Suprapubic skin (tissue), 4 donors: ENCODE data around the gene ZNF277. TPM values are rescaled to one million over a fixed set of nuclear protein-coding genes. Genes with fewer than 3 reads are reported as not detected.
"Not testable (repeated sequence)": the region's sequence is repeated elsewhere in the genome, so short reads cannot be mapped to it uniquely, and the experiment has no call there.

Experiments
- DNase-seq, 2 donors: peaks; one replicate each; pipeline ENCODE4 v3.0.0-alpha.2; 2019; ENCODE audit warnings: low spot score in 2 of 2
- H3K27ac ChIP-seq: fragments of 200-600 bp; sonication (generic); one replicate; pipeline ENCODE4 v1.5.1; 2019
- H3K27me3 ChIP-seq: fragments of 200-600 bp; sonication (generic); one replicate; pipeline ENCODE4 v1.5.1; 2019
- H3K36me3 ChIP-seq: fragments of 200-600 bp; sonication (generic); one replicate; pipeline ENCODE4 v1.5.1; 2019
- H3K4me1 ChIP-seq: fragments of 200-600 bp; sonication (generic); one replicate; pipeline ENCODE4 v1.5.1; 2019
- H3K4me3 ChIP-seq: fragments of 200-600 bp; sonication (generic); one replicate; pipeline ENCODE4 v1.5.1; 2019; ENCODE audit warnings: mild to moderate bottlenecking
- H3K9me3 ChIP-seq: fragments of 200-600 bp; sonication (generic); one replicate; pipeline ENCODE4 v1.5.1; 2019
- EP300 ChIP-seq: sonication (generic); formaldehyde crosslinking; IDR thresholded peaks from one replicate; pipeline ENCODE4 v1.6.1; 2017; ENCODE audit warnings: antibody characterized with exemption
- POLR2A ChIP-seq, 2 donors: fragments of 450-650 bp; IDR thresholded peaks; one replicate each; pipeline ENCODE4 v1.6.1; 2017; ENCODE audit warnings: antibody characterized with exemption in 2 of 2, mild to moderate bottlenecking in 2 of 2, moderate library complexity in 2 of 2
- POLR2AphosphoS5 ChIP-seq, 3 donors: sonication (generic); formaldehyde crosslinking; IDR thresholded peaks; one replicate each; pipeline ENCODE4 v1.6.1; 2017; ENCODE audit warnings: antibody characterized with exemption in 3 of 3
- WGBS: methylation state at CpG from one replicate; pipeline ENCODE4 v1.1.5; 2018; 5-methylcytosine and 5-hydroxymethylcytosine counted together
- total RNA-seq, 4 donors: library from RNA; depleted of rRNA; stranded (reverse); fragments of >200 nt; gene quantifications; one replicate each; pipeline ENCODE4 v1.1.0, GENCODE V29; 2016
- TF ChIP-seq, protein P1 (sequence below), 2 donors: fragments of 200-600 bp in 1 of 2; fragments of 450-650 bp in 1 of 2; sonication (generic) in 1 of 2; IDR thresholded peaks; one replicate each; pipeline ENCODE4 v1.5.1; 2016 to 2019; ENCODE audit warnings: antibody characterized with exemption in 2 of 2, mild to moderate bottlenecking in 1 of 2, moderate library complexity in 1 of 2

The ZNF277 gene
- total RNA-seq, 4 donors from 2014 or later = 16.5 to 31.9 (median 25.5) TPM

DNA sequence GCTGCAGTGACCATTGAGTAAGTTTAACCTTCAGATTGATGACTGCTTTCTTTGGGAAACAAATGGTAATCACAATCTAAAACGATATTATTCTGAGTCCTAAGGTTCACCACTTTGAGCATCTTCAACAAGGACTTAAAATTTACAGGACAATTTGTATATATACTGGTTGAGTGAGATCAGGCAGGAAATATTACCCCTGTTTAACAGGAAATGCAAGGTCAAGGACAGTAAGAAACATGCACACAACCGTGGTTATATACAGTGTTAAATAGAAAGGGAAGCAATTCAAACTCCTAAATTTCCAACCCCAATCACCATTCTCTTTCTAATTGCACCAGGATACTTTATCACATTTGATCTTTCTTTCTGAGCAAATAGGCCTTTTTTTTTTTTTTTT, 96.1 kb downstream of the ZNF277 start:
- no peaks in the 10 kb centered on the region for H3K27me3 ChIP-seq
- H3K4me3 ChIP-seq = no peak overlapping the region
- DNase-seq = no peak
- no peak overlapping the region for H3K27ac ChIP-seq
- H3K4me1 ChIP-seq = no peaks in the 10 kb centered on the region
- WGBS = 75% methylated on average over 2 of the region's 2 CpGs
- H3K9me3 ChIP-seq = no peaks in the 10 kb centered on the region
- peaks cover 3% of the 10 kb centered on the region for H3K36me3 ChIP-seq
- TF ChIP-seq POLR2AphosphoS5 (IDR thresholded peaks at IDR 0.05) = no peak
- no peak for TF ChIP-seq EP300
- TF ChIP-seq POLR2A (IDR thresholded peaks at IDR 0.05) = no peak
- TF ChIP-seq, protein P1, sequence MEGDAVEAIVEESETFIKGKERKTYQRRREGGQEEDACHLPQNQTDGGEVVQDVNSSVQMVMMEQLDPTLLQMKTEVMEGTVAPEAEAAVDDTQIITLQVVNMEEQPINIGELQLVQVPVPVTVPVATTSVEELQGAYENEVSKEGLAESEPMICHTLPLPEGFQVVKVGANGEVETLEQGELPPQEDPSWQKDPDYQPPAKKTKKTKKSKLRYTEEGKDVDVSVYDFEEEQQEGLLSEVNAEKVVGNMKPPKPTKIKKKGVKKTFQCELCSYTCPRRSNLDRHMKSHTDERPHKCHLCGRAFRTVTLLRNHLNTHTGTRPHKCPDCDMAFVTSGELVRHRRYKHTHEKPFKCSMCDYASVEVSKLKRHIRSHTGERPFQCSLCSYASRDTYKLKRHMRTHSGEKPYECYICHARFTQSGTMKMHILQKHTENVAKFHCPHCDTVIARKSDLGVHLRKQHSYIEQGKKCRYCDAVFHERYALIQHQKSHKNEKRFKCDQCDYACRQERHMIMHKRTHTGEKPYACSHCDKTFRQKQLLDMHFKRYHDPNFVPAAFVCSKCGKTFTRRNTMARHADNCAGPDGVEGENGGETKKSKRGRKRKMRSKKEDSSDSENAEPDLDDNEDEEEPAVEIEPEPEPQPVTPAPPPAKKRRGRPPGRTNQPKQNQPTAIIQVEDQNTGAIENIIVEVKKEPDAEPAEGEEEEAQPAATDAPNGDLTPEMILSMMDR (IDR thresholded peaks at IDR 0.05) = no peak

DNA sequence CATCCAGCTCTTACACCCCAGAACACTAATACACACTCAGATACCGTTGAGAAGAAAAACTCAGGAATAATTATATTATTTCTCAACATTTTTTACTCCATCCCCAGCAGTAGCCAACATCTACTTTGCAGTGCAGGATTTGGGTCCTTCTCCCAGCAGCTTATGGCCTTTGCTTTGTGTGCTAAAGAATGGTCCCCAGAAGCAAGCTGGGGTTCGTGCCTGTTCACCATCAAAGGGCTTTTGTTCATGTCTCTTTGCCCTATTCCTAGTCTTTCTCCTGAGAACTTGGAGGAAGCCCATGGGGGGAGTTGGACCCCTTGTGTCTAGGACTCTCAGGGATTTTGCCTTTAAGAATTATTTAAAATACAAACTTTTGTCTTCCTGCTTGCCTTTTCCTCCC, 100.4 kb downstream of the ZNF277 start:
- TF ChIP-seq, protein P1 (IDR thresholded peaks at IDR 0.05) = no peak
- TF ChIP-seq EP300 (no peak), POLR2A (IDR thresholded peaks at IDR 0.05) (no peak), POLR2AphosphoS5 (IDR thresholded peaks at IDR 0.05) (no peak)
- no peak overlapping the region for H3K27ac ChIP-seq
- 94% methylated on average over 2 of the region's 2 CpGs for WGBS
- H3K9me3 ChIP-seq = no peaks in the 10 kb centered on the region
- H3K27me3 ChIP-seq = no peaks in the 10 kb centered on the region
- H3K36me3 ChIP-seq = no peaks in the 10 kb centered on the region
- H3K4me1 ChIP-seq = no peaks in the 10 kb centered on the region
- DNase-seq = no peak
- no peak overlapping the region for H3K4me3 ChIP-seq

DNA sequence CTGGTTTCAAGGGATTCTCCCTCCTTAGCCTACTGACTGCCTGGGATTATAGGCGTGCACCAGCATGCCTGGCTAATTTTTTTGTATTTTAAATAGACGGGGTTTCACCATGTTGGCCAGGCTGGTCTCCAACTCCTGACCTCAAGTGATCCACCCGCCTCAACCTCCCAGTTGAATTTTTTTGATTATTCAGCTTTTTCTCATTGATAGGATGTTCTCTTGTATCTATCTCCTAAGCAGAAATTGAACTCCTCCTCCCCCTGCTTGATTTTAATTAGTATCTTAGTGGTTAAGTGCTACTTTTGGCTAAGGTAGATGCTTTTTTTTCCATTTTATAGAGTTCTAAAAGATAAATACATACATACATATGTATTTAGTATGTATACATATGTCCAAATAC, 101.0 kb downstream of the ZNF277 start:
- WGBS = 70% methylated on average over 3 of the region's 3 CpGs

GRCh38 chr7:112308974-112309373, 102.5 kb downstream of the ZNF277 start:
- Histone ChIP-seq H3K27ac (no peak overlapping the region), H3K4me3 (no peak overlapping the region), H3K9me3 (no peaks in the 10 kb centered on the region), H3K36me3 (no peaks in the 10 kb centered on the region), H3K4me1 (no peaks in the 10 kb centered on the region), H3K27me3 (no peaks in the 10 kb centered on the region)
- DNase-seq = no peak
- TF ChIP-seq EP300 (no peak), POLR2A (IDR thresholded peaks at IDR 0.05) (no peak), POLR2AphosphoS5 (IDR thresholded peaks at IDR 0.05) (no peak)
- TF ChIP-seq, protein P1 (IDR thresholded peaks at IDR 0.05) = no peak
- 97% methylated on average over 3 of the region's 3 CpGs for WGBS

More for the DNA sequence above, 101.0 kb downstream of the ZNF277 start:
- DNase-seq = no peak
- no peak overlapping the region for H3K27ac ChIP-seq
- no peaks in the 10 kb centered on the region for H3K27me3 ChIP-seq
- TF ChIP-seq POLR2AphosphoS5 (IDR thresholded peaks at IDR 0.05) (no peak), POLR2A (IDR thresholded peaks at IDR 0.05) (no peak)
- H3K4me1 ChIP-seq = no peaks in the 10 kb centered on the region
- H3K4me3 ChIP-seq = no peak overlapping the region
- H3K36me3 ChIP-seq = no peaks in the 10 kb centered on the region
- H3K9me3 ChIP-seq = no peaks in the 10 kb centered on the region

DNA sequence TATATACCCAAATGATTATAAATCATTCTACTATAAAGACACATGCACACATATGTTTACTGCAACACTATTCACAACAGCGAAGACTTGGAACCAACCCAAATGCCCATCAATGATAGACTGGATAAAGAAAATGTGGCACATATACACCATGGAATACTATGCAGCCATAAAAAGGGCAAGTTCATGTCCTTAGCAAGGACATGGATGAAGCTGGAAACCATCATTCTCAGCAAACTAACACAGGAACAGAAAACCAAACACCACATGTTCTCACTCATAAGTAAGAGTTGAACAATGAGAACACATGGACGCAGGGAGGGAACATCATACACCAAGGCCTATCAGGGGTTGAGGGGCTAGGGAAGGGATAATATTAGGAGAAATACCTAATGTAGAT, 110.3 kb downstream of the ZNF277 start:
- not testable (repeated sequence) for DNase-seq, H3K27ac ChIP-seq, H3K9me3 ChIP-seq, H3K27me3 ChIP-seq, H3K4me1 ChIP-seq, H3K4me3 ChIP-seq
- 98% methylated on average over 2 of the region's 2 CpGs for WGBS
- peaks cover 28% of the 10 kb centered on the region for H3K36me3 ChIP-seq

DNA sequence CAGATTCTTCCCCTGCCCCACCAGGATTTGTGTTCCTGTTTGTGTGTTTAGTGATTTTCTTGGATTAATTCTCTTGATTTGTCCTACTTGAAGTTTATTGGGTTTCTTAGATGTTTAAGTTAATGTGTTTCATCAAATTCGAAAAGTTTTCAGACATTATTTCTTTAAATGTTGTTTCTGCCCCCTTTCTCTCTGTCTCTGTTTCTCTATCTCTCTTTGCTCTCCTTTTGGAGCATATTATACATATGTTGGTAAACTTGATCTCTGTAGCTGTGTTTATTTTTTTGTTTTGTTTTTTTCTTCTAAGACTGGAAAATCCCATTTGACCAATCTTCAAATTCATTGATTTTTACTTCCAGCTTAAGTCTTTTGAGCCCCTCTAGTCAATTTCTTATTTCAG, 115.6 kb downstream of the ZNF277 start:
- H3K9me3 ChIP-seq = no peaks in the 10 kb centered on the region
- no peaks in the 10 kb centered on the region for H3K27me3 ChIP-seq
- no peak for DNase-seq
- H3K4me1 ChIP-seq = no peaks in the 10 kb centered on the region
- H3K36me3 ChIP-seq = peaks cover 52% of the 10 kb centered on the region
- no peak overlapping the region for H3K4me3 ChIP-seq
- H3K27ac ChIP-seq = no peak overlapping the region
- TF ChIP-seq POLR2AphosphoS5 (IDR thresholded peaks at IDR 0.05) (no peak), EP300 (no peak), POLR2A (IDR thresholded peaks at IDR 0.05) (no peak)
- TF ChIP-seq, protein P1 (IDR thresholded peaks at IDR 0.05) = no peak
- 97% methylated on average over 1 of the region's 1 CpG for WGBS
